ENCODE results near the gene IGF2BP3. TPM values are rescaled to one million over a fixed set of nuclear protein-coding genes. Genes with fewer than 3 reads are reported as not detected.

Gene IGF2BP3
- total and polyA plus RNA-seq, 2 donors (not counting 3 experiments of a cell fraction or from before 2014, with no cell fraction given): 41.2 to 111 TPM

DNA sequence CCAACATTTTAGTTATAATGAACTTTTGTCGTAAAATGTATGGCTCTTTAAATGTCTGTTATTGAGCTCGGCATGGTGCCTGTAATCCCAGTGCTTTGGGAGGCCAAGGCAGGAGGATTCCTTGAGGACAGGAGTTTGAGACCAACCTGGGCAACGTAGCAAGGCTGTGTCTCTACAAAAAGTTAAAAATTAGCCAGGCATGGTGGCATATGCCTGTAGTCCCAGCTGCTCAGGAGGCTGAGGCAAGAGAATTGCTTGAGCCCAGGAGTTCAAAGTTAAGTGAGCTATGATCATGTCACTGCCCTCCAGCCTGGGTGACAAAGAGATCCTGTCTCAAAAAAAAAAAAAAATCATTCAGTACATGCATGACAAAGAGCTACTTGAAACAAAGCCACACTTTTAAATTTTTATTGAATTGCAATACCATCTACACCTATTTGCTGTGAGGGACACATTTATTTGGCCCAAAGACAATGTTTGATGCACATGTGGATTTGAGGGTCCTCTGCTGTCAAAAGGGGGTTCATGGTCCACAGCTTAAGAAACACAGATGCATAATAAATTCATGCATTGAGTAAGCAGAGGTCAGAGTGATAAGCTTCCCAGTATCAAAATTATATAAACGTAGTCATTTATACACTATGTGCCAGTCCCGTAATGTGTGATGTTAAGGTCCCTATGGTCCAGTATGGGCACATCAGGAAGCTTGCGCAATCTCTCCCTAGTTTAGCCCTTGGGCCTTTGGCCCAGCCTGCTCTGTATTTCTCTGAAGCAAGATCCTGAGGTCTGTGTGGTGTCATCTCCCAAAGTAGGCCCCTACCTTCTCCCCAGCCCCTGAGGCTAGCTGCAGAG, 175.5 kb downstream of the IGF2BP3 start:
- no peak overlapping the region for H3K27ac ChIP-seq (ENCODE audit: insufficient read depth, low read depth, low read length)
- no peaks in the 10 kb centered on the region for H4K20me1 ChIP-seq (replicated peaks; ENCODE audit: control insufficient read depth, extremely low read depth, insufficient read depth, low read length)
- H2AFZ ChIP-seq (ENCODE audit: low read depth, low read length): no peak overlapping the region
- POLR2A ChIA-PET: interaction anchor here (0.7 kb wide), 1 partner anchor 160 kb away, joined by 4 read pairs; no protein-coding TSS in a partner anchor
- TF ChIP-seq GATA2 (IDR thresholded peaks at IDR 0.05; ENCODE audit: insufficient read depth, insufficient read length, low read depth, low read length): no peak
- no TSS peak for BruUV-seq (replicated peaks)
- no peaks in the 10 kb centered on the region for H3K27me3 ChIP-seq (ENCODE audit: control insufficient read depth in 2 of 2, insufficient read depth in 2 of 2, low read length in 2 of 2)
- DNase-seq (ENCODE audit: low read depth, low spot score) (no peak), FAIRE-seq (no peak)
- intact Hi-C loops (cut with micrococcal nuclease) (loop anchor here (5.0 kb wide), 1 partner anchor 123 kb away; no protein-coding TSS in a partner anchor), dilution Hi-C loops (cut with MboI; ENCODE audit: extremely low pct_ligation_motif_present, low sequenced_read_pairs) (loop anchor here (25.0 kb wide), 1 partner anchor 218 kb away; no protein-coding TSS in a partner anchor)
- H3K9me3 ChIP-seq (replicated peaks; ENCODE audit: control insufficient read depth, insufficient read depth, low read length): no peaks in the 10 kb centered on the region
- no peak overlapping the region for H3K4me3 ChIP-seq (replicated peaks in 1 of 3; ENCODE audit: insufficient read depth in 1 of 3, low read depth in 1 of 3, low read length in 3 of 3)
- H3K36me3 ChIP-seq (ENCODE audit: control insufficient read depth in 2 of 2, extremely low read depth in 1 of 2, insufficient read depth in 2 of 2, low read length in 2 of 2): no peaks in the 10 kb centered on the region
- no peak overlapping the region for H3K4me2 ChIP-seq (ENCODE audit: insufficient read depth, low read length)
- no peak overlapping the region for H3K9ac ChIP-seq (replicated peaks; ENCODE audit: extremely low read depth, insufficient read depth, low read length)
- H3K9me1 ChIP-seq (replicated peaks; ENCODE audit: control insufficient read depth, extremely low read depth, insufficient read depth, low read length): no peaks in the 10 kb centered on the region
- CTCF ChIA-PET: interaction anchor here (1.0 to 3.7 kb wide), 7 partner anchors 17 to 252 kb away, joined by 3 to 15 read pairs (median 3); no protein-coding TSS in a partner anchor
- peaks cover 5% of the 10 kb centered on the region for H3K79me2 ChIP-seq (ENCODE audit: control insufficient read depth, insufficient read depth, low read length)
- H3K4me1 ChIP-seq (ENCODE audit: control insufficient read depth, extremely low read depth, insufficient read depth, low read length): peaks cover 4% of the 10 kb centered on the region

DNA sequence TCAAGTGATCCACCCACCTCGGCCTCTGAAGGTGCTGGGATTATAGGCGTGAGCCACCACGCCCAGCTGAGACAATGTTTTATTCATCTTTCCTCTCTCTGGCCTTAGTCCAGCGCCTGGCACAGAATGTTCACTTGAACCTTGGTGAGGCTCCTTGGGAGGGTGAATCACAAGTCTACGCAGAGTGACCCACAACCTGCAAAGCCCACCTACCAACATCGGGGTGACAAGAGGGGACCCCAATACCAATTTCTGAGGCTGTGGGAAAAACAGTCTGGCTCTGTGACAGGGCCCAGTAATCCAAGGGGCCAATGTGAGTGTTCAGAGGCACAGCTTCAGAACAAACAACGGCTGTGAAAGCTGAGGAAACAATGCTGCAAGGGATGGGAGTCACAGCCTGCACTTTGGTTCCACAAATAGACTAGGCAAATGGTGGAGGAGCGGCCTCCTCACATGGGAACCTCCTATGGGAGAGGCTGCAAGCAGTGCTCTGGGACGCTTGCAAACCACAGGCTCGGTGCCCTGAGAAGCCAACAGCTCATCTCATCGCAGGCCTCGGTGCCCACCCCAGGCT, 176.7 kb downstream of the IGF2BP3 start:
- Histone ChIP-seq H3K9me1 (replicated peaks; ENCODE audit: control insufficient read depth, extremely low read depth, insufficient read depth, low read length) (no peaks in the 10 kb centered on the region), H3K36me3 (ENCODE audit: control insufficient read depth in 2 of 2, extremely low read depth in 1 of 2, insufficient read depth in 2 of 2, low read length in 2 of 2) (no peaks in the 10 kb centered on the region), H3K4me3 (replicated peaks in 1 of 3; ENCODE audit: insufficient read depth in 1 of 3, low read depth in 1 of 3, low read length in 3 of 3) (no peak overlapping the region), H3K4me2 (ENCODE audit: insufficient read depth, low read length) (no peak overlapping the region), H3K9ac (replicated peaks; ENCODE audit: extremely low read depth, insufficient read depth, low read length) (no peak overlapping the region), H3K27me3 (ENCODE audit: control insufficient read depth in 2 of 2, insufficient read depth in 2 of 2, low read length in 2 of 2) (no peaks in the 10 kb centered on the region), H4K20me1 (replicated peaks; ENCODE audit: control insufficient read depth, extremely low read depth, insufficient read depth, low read length) (no peaks in the 10 kb centered on the region), H3K4me1 (ENCODE audit: control insufficient read depth, extremely low read depth, insufficient read depth, low read length) (peaks cover under 1% of the 10 kb centered on the region), H3K79me2 (ENCODE audit: control insufficient read depth, insufficient read depth, low read length) (no peaks in the 10 kb centered on the region), H3K27ac (ENCODE audit: insufficient read depth, low read depth, low read length) (no peak overlapping the region), H3K9me3 (replicated peaks; ENCODE audit: control insufficient read depth, insufficient read depth, low read length) (no peaks in the 10 kb centered on the region), H2AFZ (ENCODE audit: low read depth, low read length) (no peak overlapping the region)
- no peak for DNase-seq (ENCODE audit: low read depth, low spot score)
- ChIA-PET POLR2A (no interaction called here), CTCF (interaction anchor here (1.4 to 3.7 kb wide), 3 partner anchors 15 to 21 kb away, joined by 3 to 15 read pairs (median 5); no protein-coding TSS in a partner anchor)
- dilution Hi-C loops (cut with MboI; ENCODE audit: extremely low pct_ligation_motif_present, low sequenced_read_pairs) (loop anchor here (25.0 kb wide), 1 partner anchor 219 kb away; no protein-coding TSS in a partner anchor), intact Hi-C loops (cut with micrococcal nuclease) (no loop called here)
- FAIRE-seq: no peak
- BruUV-seq (replicated peaks): no TSS peak
- TF ChIP-seq FOS (IDR thresholded peaks at IDR 0.05; ENCODE audit: borderline replicate concordance, insufficient read depth, low read length) (no peak), JUN (IDR thresholded peaks at IDR 0.05; ENCODE audit: borderline replicate concordance, insufficient read depth, insufficient read length, low read depth) (no peak), EZH2 (IDR thresholded peaks at IDR 0.05; ENCODE audit: borderline replicate concordance, low read depth, low read length, severe bottlenecking) (no peak), GATA2 (IDR thresholded peaks at IDR 0.05; ENCODE audit: insufficient read depth, insufficient read length, low read depth, low read length) (no peak), MYC (IDR thresholded peaks at IDR 0.05; ENCODE audit: low read depth, low read length) (no peak), POLR2AphosphoS5 (IDR thresholded peaks at IDR 0.05; ENCODE audit: insufficient read depth, low read depth, low read length) (no peak), POLR2A (IDR thresholded peaks at IDR 0.05; ENCODE audit: low read depth, low read length) (no peak)
- TF ChIP-seq, protein P1, sequence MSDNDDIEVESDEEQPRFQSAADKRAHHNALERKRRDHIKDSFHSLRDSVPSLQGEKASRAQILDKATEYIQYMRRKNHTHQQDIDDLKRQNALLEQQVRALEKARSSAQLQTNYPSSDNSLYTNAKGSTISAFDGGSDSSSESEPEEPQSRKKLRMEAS (IDR thresholded peaks at IDR 0.05; ENCODE audit: insufficient read depth, insufficient read length): no peak
- TF ChIP-seq, protein P2, sequence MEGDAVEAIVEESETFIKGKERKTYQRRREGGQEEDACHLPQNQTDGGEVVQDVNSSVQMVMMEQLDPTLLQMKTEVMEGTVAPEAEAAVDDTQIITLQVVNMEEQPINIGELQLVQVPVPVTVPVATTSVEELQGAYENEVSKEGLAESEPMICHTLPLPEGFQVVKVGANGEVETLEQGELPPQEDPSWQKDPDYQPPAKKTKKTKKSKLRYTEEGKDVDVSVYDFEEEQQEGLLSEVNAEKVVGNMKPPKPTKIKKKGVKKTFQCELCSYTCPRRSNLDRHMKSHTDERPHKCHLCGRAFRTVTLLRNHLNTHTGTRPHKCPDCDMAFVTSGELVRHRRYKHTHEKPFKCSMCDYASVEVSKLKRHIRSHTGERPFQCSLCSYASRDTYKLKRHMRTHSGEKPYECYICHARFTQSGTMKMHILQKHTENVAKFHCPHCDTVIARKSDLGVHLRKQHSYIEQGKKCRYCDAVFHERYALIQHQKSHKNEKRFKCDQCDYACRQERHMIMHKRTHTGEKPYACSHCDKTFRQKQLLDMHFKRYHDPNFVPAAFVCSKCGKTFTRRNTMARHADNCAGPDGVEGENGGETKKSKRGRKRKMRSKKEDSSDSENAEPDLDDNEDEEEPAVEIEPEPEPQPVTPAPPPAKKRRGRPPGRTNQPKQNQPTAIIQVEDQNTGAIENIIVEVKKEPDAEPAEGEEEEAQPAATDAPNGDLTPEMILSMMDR (IDR thresholded peaks at IDR 0.05; ENCODE audit: extremely low read depth in 1 of 2, insufficient read depth in 1 of 2, low read depth in 1 of 2, low read length in 2 of 2): no peak

Measured in endothelial cell of umbilical vein (primary cell).